Measurements from ENCODE around the gene TTC22.

The TTC22 gene

DNA sequence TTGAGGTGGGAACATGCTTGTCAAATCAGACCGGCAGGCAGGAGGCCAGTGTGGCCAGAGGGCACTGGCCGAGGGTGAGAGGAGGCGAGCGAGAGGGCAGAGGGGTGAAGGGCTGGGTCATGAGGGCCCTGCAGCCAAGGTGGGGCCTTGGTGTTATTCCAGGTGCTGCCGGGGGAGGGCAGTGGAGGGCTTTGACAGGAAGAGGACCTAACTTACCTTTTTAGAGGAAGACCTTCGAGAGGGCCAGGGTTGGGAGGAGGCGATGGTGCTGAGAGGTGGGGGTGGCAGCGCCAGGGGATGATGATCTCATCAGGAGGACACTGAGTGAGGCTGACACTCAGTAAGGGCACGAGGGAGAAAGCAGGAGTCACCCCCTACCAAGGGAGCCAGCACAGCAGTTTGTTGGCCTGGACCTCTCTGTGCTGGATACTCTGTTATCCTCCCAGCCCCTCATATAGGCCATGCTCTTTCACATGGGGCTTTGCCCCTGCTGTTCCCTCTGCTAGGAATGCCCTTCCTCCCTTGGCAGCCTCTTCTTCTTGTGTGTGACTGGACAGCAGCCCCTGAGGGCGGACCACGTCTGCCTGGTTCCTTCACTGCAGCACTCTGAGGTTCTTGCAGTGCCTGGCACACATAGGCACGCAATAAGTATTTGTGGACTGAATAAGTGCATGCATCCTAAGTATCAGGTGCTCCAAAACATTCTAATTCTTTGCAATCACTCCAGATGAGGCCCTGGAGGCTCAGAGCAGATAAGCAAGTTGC lies 7.5 kb upstream of the TTC22 start:
- TF ChIP-seq GATA3 (IDR thresholded peaks at IDR 0.05; ENCODE audit: low read depth, low read length) (no peak), GATA2 (IDR thresholded peaks at IDR 0.05; ENCODE audit: low read depth, low read length) (no peak)

GRCh38 chr1:54807756-54808155 lies 6.6 kb upstream of the TTC22 start:
- TF ChIP-seq GATA3 (IDR thresholded peaks at IDR 0.05; ENCODE audit: low read depth, low read length) (no peak), GATA2 (IDR thresholded peaks at IDR 0.05; ENCODE audit: low read depth, low read length) (no peak)

GRCh38 chr1:54806931-54807611 lies 5.9 kb upstream of the TTC22 start:
- TF ChIP-seq GATA2 (IDR thresholded peaks at IDR 0.05; ENCODE audit: low read depth, low read length) (no peak), GATA3 (IDR thresholded peaks at IDR 0.05; ENCODE audit: low read depth, low read length) (no peak)

DNA sequence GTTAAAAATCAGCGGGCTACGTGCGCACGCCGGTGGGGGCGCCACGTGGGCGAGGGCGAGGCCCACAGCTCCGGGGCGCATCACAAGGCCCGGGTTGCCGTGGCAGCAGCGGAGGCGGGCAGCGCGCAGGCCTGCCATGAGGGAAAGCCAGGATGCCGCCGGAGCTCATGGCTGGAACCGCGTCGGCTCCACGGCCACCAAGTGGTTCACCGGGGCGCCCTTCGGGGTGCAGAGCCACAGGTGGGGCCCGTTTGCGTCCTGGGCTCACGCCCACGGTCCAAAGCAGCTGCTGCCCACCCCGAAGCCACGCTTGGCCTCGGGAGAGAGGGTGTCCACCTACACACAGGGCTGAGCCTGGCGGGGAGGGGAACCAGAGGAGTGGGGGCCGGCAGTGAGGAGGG lies 4.9 kb upstream of the TTC22 start:
- TF ChIP-seq GATA2 (IDR thresholded peaks at IDR 0.05; ENCODE audit: low read depth, low read length) = no peak
- no peak for TF ChIP-seq GATA3 (IDR thresholded peaks at IDR 0.05; ENCODE audit: low read depth, low read length)

DNA sequence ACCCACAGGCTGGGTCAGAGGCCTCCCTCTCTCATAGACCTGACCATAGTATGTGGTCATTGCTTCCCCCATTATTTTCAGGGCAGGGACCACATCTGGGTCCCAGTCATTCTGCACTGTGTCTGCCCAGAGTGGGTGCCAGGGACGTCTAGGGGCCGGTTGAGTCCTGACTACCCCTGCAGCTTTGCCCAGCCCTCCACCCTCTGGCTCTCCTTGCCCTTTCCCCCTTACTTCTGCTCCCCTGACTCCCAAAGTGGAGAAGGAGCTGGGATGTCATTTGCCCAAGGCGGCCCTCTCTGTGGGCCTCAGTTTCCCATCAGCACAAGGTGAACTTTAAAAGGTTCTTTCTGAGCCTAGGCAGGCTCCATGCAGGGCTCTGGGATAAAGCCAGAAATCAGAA lies 4.3 kb upstream of the TTC22 start:
- TF ChIP-seq GATA3 (IDR thresholded peaks at IDR 0.05; ENCODE audit: low read depth, low read length) (no peak), GATA2 (IDR thresholded peaks at IDR 0.05; ENCODE audit: low read depth, low read length) (no peak)

- TF ChIP-seq GATA3 (IDR thresholded peaks at IDR 0.05; ENCODE audit: low read depth, low read length) (no peak), GATA2 (IDR thresholded peaks at IDR 0.05; ENCODE audit: low read depth, low read length) (no peak)
These were observed 3.5 kb upstream of the TTC22 start for GRCh38 chr1:54804471-54805132.

- TF ChIP-seq GATA3 (IDR thresholded peaks at IDR 0.05; ENCODE audit: low read depth, low read length) = no peak
- no peak for TF ChIP-seq GATA2 (IDR thresholded peaks at IDR 0.05; ENCODE audit: low read depth, low read length)
These were observed 2.8 kb upstream of the TTC22 start for GRCh38 chr1:54803761-54804470.

DNA sequence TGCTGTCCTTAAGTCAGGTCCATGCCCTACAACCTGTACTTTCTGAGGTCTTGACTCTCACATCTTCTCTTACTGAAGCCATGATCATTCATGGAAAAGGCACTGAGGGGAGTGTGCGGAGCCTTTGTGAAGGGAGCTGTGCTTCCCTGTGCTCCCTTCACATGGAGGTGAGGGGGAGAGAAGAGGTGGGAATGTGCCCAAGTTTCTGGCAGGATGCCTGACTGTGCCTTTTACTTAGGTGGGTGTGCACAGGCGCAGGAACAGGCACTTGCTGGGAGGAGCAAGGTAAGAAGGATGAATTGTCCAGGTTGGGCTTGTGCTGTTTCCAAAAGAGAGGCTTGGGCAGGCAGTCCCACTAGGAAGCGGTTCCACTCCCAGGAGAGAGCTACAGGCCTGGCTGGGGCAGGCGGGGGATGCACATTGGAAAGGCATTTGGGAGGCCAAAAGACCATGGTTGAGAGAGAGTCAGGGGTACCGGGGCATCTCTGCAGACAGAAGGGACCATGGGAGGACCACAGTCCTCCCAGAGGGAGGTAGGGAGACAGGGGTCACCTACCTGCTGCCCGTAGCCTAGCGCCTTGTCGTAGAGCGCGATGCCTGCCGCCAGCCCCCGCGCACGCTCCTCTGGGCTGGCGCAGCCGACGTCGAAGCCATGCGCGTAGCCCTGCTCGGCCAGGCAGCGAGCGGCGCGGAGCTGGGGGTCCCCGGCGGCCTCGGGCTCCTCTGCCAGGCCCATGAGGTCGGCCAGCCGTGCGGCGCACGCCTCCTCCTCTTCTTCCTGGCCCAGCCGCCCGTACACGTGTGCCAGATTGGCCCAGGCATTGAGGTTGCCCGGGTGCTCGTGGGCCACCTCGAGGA lies 853 bp downstream of the TTC22 start:
- no peak for TF ChIP-seq GATA3 (IDR thresholded peaks at IDR 0.05; ENCODE audit: low read depth, low read length)
- TF ChIP-seq GATA2 (IDR thresholded peaks at IDR 0.05; ENCODE audit: low read depth, low read length) = no peak

DNA sequence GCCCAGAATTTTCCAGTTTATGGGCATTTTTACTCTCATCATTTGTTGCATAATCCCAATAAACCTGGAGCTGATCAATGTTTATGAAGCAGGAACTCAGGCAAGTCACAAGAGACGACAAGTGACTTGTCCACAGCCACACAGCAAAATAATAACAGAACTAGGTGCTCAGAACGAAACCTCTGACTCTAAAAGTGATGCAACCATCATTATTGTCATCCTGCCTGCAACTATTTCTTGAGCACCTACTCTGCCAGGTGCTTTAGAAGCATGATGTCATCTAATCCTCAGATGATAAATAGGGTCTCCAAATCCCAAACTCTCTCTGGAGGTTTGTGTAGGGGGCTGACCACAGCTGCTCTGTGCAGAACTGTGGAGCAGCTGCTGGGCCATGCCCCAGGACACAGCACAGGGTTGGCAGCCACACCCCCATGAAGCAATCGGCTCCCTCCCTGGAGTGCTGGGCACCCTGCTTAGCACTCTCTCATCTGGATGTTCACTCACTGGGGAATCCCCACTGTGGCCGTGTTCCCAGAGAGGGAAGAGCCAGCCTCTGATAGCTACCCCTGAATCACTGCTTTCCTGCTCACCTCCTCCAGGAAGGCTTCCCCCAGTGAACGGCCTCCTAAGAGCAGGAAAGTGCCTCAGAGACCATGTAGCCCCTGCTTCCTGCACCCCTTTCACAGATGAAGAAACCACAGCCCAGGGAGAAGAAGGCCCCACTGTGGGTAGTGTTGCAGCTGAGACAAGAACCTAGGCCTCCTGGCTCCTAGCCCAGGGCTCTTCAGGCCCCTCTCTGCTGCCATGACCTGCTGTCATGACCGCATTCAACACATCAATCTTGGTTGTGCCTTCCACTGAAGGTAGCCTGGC lies 2.1 kb downstream of the TTC22 start:
- TF ChIP-seq GATA3 (IDR thresholded peaks at IDR 0.05; ENCODE audit: low read depth, low read length) (no peak), GATA2 (IDR thresholded peaks at IDR 0.05; ENCODE audit: low read depth, low read length) (no peak)

DNA sequence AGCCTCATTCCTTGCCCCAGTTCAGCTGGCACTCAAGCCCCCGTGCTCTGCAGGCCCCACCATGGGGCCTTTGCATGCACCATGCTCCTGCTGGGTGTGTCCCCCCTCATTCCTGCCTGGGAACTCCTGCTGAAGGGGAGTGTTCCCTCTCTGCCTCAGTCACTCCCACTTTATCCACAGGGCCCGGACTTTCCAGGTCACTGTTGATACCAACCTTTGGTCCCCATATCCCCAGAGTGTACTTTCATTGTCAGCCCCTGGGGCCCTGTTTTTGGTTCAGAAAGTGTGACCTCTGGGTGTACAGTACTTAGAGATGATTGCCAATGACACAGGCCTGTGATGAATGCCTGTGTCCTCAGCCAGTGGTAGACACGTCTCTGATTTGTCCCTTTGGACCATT lies 2.9 kb downstream of the TTC22 start:
- TF ChIP-seq GATA3 (IDR thresholded peaks at IDR 0.05; ENCODE audit: low read depth, low read length) = no peak
- no peak for TF ChIP-seq GATA2 (IDR thresholded peaks at IDR 0.05; ENCODE audit: low read depth, low read length)

DNA sequence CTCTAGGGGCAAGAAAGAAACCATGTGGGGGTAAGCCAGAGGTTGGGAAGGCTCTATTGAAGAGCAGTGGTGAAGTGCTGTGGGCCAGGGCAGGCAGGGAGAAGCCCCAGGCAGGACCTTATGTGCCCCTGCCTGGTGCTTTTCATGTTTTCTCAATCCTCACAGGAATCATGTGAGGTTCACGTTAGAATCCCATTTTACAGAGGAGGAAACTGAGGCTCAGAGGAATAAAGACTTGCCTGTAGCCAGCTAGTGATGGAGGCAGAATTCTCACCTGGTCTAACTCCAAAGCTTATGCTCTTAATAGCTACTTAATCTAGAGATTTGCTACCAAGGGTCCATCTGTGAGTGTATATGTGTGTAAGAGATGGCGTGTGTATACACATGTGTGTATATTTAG lies 4.2 kb downstream of the TTC22 start:
- TF ChIP-seq GATA2 (IDR thresholded peaks at IDR 0.05; ENCODE audit: low read depth, low read length) (no peak), GATA3 (IDR thresholded peaks at IDR 0.05; ENCODE audit: low read depth, low read length) (no peak)

GRCh38 chr1:54795841-54796468 lies 5.2 kb downstream of the TTC22 start:
- TF ChIP-seq GATA2 (IDR thresholded peaks at IDR 0.05; ENCODE audit: low read depth, low read length) = peak; percentile 62; the same call in 1 of the 2 replicates
- no peak for TF ChIP-seq GATA3 (IDR thresholded peaks at IDR 0.05; ENCODE audit: low read depth, low read length)
